K562 (cell line): ENCODE measurements around the gene DENND1A. TPM values are rescaled to one million over a fixed set of nuclear protein-coding genes. Genes with fewer than 3 reads are reported as not detected.

Experiments
- ATAC-seq: fragments of 200-7000 bp; cut with Tn5 transposase; 3 replicates; pipeline ENCODE4 v1.9.1; 2020; ENCODE audit warnings: moderate library complexity
- BruUV-seq: library from RNA; stranded (reverse); fragments of 400-500 nt; replicated peaks from 2 replicates; lab custom pipeline; 2021; lab: Mats Ljungman, UMichigan
- CTCF ChIA-PET: fragments of 300-600 bp; formaldehyde crosslinking; extraction: SDS; loops from one replicate; lab custom pipeline; 2021; ENCODE audit warnings: low intra/inter-chr PET ratio; lab: Yijun Ruan, JAX
- POLR2A ChIA-PET: fragments of 300-600, 350-650 bp; sonication (Branson Sonifier 250); formaldehyde crosslinking; extraction: SDS; loops from one replicate; lab custom pipeline; 2021; ENCODE audit warnings: antibody characterized with exemption, inconsistent platforms; lab: Yijun Ruan, JAX
- DNase-seq, 4 experiments: peaks; one replicate each; pipeline versions ENCODE4 v3.0.0 to v3.0.0-alpha.2; 2011 to 2018; ENCODE audit warnings: low spot score in 3 of 4, mixed read lengths in 3 of 4; ENCODE audit errors: extremely low read depth in 1 of 4
- FAIRE-seq: peaks from 2 replicates; lab custom pipeline; 2011; peaks lifted over from hg19 to GRCh38; lab: Jason Lieb, UNC
- H2AFZ ChIP-seq: 2 replicates; pipeline ENCODE4 v1.6.0; 2011; ENCODE audit warnings: low read depth, low read length, control low read depth, inconsistent platforms
- H3K27ac ChIP-seq: fragments of 200-600 bp; 3 replicates; pipeline ENCODE4 v1.8.0; 2011; ENCODE audit warnings: low read depth, mild to moderate bottlenecking, control low read depth, inconsistent platforms, low read length, moderate library complexity, mixed read lengths; ENCODE audit errors: extremely low read depth
- H3K27me3 ChIP-seq, 2 experiments: fragments of 300-600 bp in 1 of 2; 2 replicates in 1 of 2; 3 replicates in 1 of 2; pipeline versions ENCODE4 v1.6.0 to v1.8.0; 2011; ENCODE audit warnings: inconsistent platforms in 2 of 2, low read length in 2 of 2, mild to moderate bottlenecking in 1 of 2, mixed read lengths in 1 of 2, moderate library complexity in 1 of 2; ENCODE audit not compliant: control insufficient read depth in 2 of 2, insufficient read depth in 2 of 2
- H3K36me3 ChIP-seq: fragments of 300-600 bp; 3 replicates; pipeline ENCODE4 v1.8.0; 2011; ENCODE audit warnings: mild to moderate bottlenecking, low read length, inconsistent platforms; ENCODE audit not compliant: control insufficient read depth, insufficient read depth
- H3K4me1 ChIP-seq, 2 experiments: fragments of 200-600 bp in 1 of 2; replicated peaks in 1 of 2; 2 replicates in 1 of 2; 3 replicates in 1 of 2; pipeline versions ENCODE4 v1.5.1 to v1.8.0; 2011; ENCODE audit warnings: inconsistent platforms in 2 of 2, low read length in 2 of 2, mild to moderate bottlenecking in 1 of 2, mixed read lengths in 1 of 2, moderate library complexity in 1 of 2; ENCODE audit not compliant: control insufficient read depth in 2 of 2, insufficient read depth in 2 of 2
- H3K4me2 ChIP-seq: 2 replicates; pipeline ENCODE4 v1.6.1; 2011; ENCODE audit warnings: low read length, control low read depth, inconsistent platforms, mixed read lengths; ENCODE audit not compliant: insufficient read depth
- H3K4me3 ChIP-seq: fragments of 200-600 bp; sonication (generic), shearing (Covaris generic); 2 replicates; pipeline ENCODE4 v1.5.1; 2016; ENCODE audit warnings: control low read depth, inconsistent platforms
- H3K79me2 ChIP-seq: fragments of 200-600 bp; 3 replicates; pipeline ENCODE4 v1.8.0; 2011; ENCODE audit warnings: low read length, inconsistent platforms; ENCODE audit not compliant: control insufficient read depth, insufficient read depth
- H3K9ac ChIP-seq, 2 experiments: 2 replicates each; pipeline versions ENCODE4 v1.6.0 to v1.6.1; 2011; ENCODE audit warnings: low read depth in 2 of 2, low read length in 2 of 2, control low read depth in 1 of 2, inconsistent platforms in 1 of 2, mild to moderate bottlenecking in 1 of 2, mixed read lengths in 1 of 2; ENCODE audit not compliant: insufficient read depth in 1 of 2
- H3K9me1 ChIP-seq: one replicate; pipeline ENCODE4 v1.6.0; 2011; ENCODE audit warnings: inconsistent platforms, mild to moderate bottlenecking, low read length, moderate library complexity; ENCODE audit not compliant: control insufficient read depth, insufficient read depth
- H3K9me3 ChIP-seq: replicated peaks from 2 replicates; pipeline ENCODE4 v1.5.1; 2011; ENCODE audit warnings: low read depth, low read length, inconsistent platforms; ENCODE audit not compliant: control insufficient read depth, insufficient read depth
- H4K20me1 ChIP-seq: replicated peaks from 2 replicates; pipeline ENCODE4 v1.6.1; 2011; ENCODE audit warnings: low read length, inconsistent platforms, mixed read lengths; ENCODE audit not compliant: control insufficient read depth, insufficient read depth
- CTCF ChIP-seq, 3 experiments: IDR thresholded peaks in 2 of 3; conservative IDR thresholded peaks in 1 of 3; 2 replicates each; pipeline ENCODE4 v1.5.1; 2011 to 2012; ENCODE audit warnings: low read length in 3 of 3, mild to moderate bottlenecking in 3 of 3, control low read depth in 2 of 3, improper control_type of control experiment in 1 of 3, inconsistent platforms in 1 of 3, low read depth in 1 of 3, mixed read lengths in 1 of 3, moderate library complexity in 1 of 3; ENCODE audit not compliant: insufficient read depth in 2 of 3
- LCOR ChIP-seq: sonication (generic); formaldehyde crosslinking; IDR thresholded peaks from 2 replicates; pipeline ENCODE4 v1.8.0; 2022; ENCODE audit warnings: mild to moderate bottlenecking, missing genetic modification reagents
- ZBTB12 ChIP-seq: fragments of 250-450 bp; sonication (Bioruptor Pico); IDR thresholded peaks from 2 replicates; pipeline ENCODE4 v1.4.0; 2020
- ZNF324 ChIP-seq: fragments of 250-450 bp; sonication (Bioruptor Pico); IDR thresholded peaks from 2 replicates; pipeline ENCODE4 v1.4.0; 2020; ENCODE audit warnings: mild to moderate bottlenecking
- WGBS: fragments of 100-300 bp; shearing (Covaris generic); methylation state at CpG from one replicate; pipeline ENCODE4 v1.1.6; 2016; ENCODE audit warnings: low coverage, mixed read lengths; ENCODE audit not compliant: insufficient coverage; ENCODE audit errors: missing lambda C conversion rate; 5-methylcytosine and 5-hydroxymethylcytosine counted together
- in situ Hi-C: fragments of 300-500 bp; cut with MboI; formaldehyde crosslinking; loops from 4 replicates; pipeline ENCODE4 v1.15.0; 2018; ENCODE audit warnings: inconsistent platforms, mixed read lengths
- intact Hi-C: fragments of 100-400 bp; cut with micrococcal nuclease; formaldehyde crosslinking; loops from 2 replicates; pipeline ENCODE4 v1.14.2; 2022
- polyA plus RNA-seq, 8 experiments: library from polyadenylated mRNA; depleted of rRNA in 4 of 8; stranded (reverse) in 5 of 8; unstranded in 3 of 8; fragments of >200 nt; fragmentation: Nextera tagmentation in 2 of 8; fragmentation: Illumina TruSeq in 1 of 8; extraction: Ambion mirVana in 2 of 8; extraction: Trizol in 1 of 8; gene quantifications; 2 replicates each; pipeline versions ENCODE4 v1.2.1 to v1.2.3, GENCODE V29; 2011 to 2014; ENCODE audit warnings: inconsistent platforms in 1 of 8, missing spikeins in 1 of 8
- total RNA-seq, 7 experiments: library from RNA; depleted of rRNA in 6 of 7; stranded (reverse); fragments of >200 nt in 6 of 7; fragmentation: Illumina TruSeq in 2 of 7; extraction: Trizol in 2 of 7; gene quantifications; 2 replicates each; pipeline versions ENCODE4 v1.2.1 to v1.2.3, GENCODE V29; 2011 to 2021; ENCODE audit warnings: low replicate concordance in 1 of 7
- TF ChIP-seq, protein P1 (sequence below): sonication (generic); formaldehyde crosslinking; IDR thresholded peaks from 2 replicates; pipeline ENCODE4 v1.8.1; 2023; ENCODE audit warnings: mild to moderate bottlenecking, missing genetic modification reagents

Gene DENND1A
- total and polyA plus RNA-seq, 9 of the 15 experiments (the other 6 are each of a cell fraction or from before 2014, with no cell fraction given) = 7.6 to 29.5 (median 15.7) TPM

DNA sequence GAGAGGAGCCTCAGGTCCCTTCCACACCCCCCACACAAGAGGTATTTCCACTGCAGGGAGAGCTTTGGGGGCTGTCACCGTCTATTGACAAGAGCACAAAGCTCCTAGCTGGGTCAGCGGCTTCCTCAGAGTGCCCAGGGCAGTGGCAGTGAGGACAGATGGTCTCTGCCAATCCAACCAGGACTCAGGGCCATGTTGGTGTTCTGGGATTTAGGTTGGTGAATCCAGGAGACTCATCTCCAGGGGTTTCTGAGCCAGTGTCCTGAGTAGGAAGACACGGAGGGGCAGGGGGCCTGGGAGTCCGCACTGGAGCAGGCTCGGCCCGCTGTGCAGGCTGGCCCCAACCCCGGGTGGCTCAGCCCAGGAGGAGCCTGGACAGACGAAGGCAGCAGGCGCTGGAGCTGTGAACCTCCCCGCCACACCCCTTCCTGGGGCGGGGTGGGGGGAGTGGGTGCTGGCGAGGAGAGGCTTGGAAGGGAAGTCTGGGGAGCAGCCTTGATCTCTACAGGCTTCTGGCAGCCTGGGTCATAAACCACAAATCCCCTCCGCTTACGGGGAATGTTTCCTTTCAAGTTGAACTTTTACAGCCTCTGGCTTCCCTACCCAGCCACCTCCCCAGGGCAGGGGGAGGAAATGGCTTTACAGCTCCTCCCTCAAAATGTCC is 554.3 kb downstream of the DENND1A start:
- Histone ChIP-seq H3K79me2 (no peaks in the 10 kb centered on the region), H3K36me3 (no peaks in the 10 kb centered on the region), H3K4me1 (peaks cover 16 to 78% of the 10 kb centered on the region in 2 experiments), H3K4me2 (no peak overlapping the region; the same call in 1 of the 2 replicates), H3K27ac (peak overlapping the region; percentile 14; the same call in 1 of the 3 replicates), H3K27me3 (no peaks in the 10 kb centered on the region), H3K9me3 (no peaks in the 10 kb centered on the region), H3K9me1 (peaks cover 4% of the 10 kb centered on the region), H4K20me1 (no peaks in the 10 kb centered on the region; the same call in 1 of the 2 replicates), H2AFZ (peak overlapping the region; percentile 68), H3K4me3 (no peak overlapping the region), H3K9ac (peak overlapping the region in 1 of 2 experiments; percentile 87; a peak in 2 of 4 replicates)
- peak; percentile 19 for FAIRE-seq
- intact Hi-C loops = no loop called here
- in situ Hi-C loops = no loop called here
- ATAC-seq = peak; percentile 82
- WGBS = 6% methylated on average over 13 of the region's 14 CpGs
- peak; percentile 76 to 83 (median 82) for DNase-seq
- CTCF ChIA-PET = no interaction called here
- no TSS peak for BruUV-seq
- POLR2A ChIA-PET = interaction anchor here (0.5 to 1.2 kb wide), 4 partner anchors 22 to 435 kb away, joined by 3 to 5 read pairs (median 3); partner anchors contain the start of gene RABGAP1
- no peak for TF ChIP-seq ZBTB12
- no peak for TF ChIP-seq LCOR
- TF ChIP-seq, protein P1, sequence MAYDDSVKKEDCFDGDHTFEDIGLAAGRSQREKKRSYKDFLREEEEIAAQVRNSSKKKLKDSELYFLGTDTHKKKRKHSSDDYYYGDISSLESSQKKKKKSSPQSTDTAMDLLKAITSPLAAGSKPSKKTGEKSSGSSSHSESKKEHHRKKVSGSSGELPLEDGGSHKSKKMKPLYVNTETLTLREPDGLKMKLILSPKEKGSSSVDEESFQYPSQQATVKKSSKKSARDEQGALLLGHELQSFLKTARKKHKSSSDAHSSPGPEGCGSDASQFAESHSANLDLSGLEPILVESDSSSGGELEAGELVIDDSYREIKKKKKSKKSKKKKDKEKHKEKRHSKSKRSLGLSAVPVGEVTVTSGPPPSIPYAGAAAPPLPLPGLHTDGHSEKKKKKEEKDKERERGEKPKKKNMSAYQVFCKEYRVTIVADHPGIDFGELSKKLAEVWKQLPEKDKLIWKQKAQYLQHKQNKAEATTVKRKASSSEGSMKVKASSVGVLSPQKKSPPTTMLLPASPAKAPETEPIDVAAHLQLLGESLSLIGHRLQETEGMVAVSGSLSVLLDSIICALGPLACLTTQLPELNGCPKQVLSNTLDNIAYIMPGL (CRISPR knock-in tag) = no peak
- TF ChIP-seq CTCF (IDR thresholded peaks at IDR 0.05 in 2 of 3, conservative IDR thresholded peaks at IDR 0.05 in 1 of 3; ENCODE audit: insufficient read depth in 2 of 3, low read depth in 1 of 3, low read length in 3 of 3) = no peak
- TF ChIP-seq ZNF324 (CRISPR knock-in tag) = no peak
